Non-pigmented ciliary epithelial cell (primary cell): ENCODE results near the gene TRIM61.
"Not testable (repeated sequence)": the region's sequence is repeated elsewhere in the genome, so short reads cannot be mapped to it uniquely, and the experiment has no call there.

Experiments
- DNase-seq: peaks from one replicate; pipeline ENCODE4 v3.0.0-alpha.2; 2010; ENCODE audit warnings: low read depth

TRIM61 gene

GRCh38 chr4:164977243-164978164, at the start of gene TRIM61:
TRIM61 (minus strand) TSS chr4:164977657; CDS start chr4:164970002, 7,655 bp downstream.
- DNase-seq = no peak

GRCh38 chr4:165025782-165026181, 48.3 kb upstream of the TRIM61 start:
- DNase-seq = not testable (repeated sequence)

GRCh38 chr4:165019995-165020394, 42.5 kb upstream of the TRIM61 start:
- DNase-seq = not testable (repeated sequence)

- DNase-seq = no peak
Measured at GRCh38 chr4:165016971-165017370, 39.5 kb upstream of the TRIM61 start.

- no peak for DNase-seq
Measured at GRCh38 chr4:165013691-165014090, 36.2 kb upstream of the TRIM61 start.

DNA sequence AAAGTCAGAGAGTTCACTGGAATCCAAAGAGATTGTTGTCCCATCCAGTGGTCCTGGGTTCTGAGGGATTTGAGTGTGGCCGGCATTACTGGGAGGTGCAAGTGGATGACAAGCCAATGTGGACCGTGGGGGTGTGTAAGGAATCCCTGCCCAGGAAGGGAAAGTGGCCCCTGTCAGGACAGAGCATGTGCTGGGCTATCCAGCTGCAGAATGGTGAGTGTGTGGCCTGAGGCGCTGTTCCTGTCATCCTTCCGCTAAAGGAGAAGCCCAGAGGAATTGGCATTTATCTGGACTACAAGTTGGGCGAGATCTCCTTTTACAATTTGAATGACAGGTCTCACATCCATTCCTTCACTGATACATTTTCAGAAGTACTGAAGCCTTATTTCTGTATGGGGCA, 33.9 kb upstream of the TRIM61 start:
- DNase-seq = no peak

DNA sequence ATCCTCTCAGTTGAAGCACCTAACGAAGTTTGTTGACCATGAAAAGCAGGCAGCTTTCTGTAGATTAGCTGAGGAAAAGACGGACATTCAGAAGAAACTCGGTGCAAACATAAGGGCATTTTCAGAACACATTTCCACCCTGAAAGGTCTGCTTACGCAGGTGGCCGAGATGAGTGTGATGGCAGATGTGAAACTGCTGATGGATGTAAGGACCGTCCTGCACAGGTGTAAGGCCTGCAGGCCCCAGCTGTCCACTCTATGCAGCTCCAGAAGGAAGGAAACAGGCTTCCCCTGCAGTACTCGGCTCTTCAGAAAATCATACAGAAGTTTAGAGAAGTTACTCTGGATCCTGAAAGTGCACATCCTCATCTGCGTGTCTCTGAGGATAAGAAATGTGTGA, 33.5 kb upstream of the TRIM61 start:
- DNase-seq = no peak

DNA sequence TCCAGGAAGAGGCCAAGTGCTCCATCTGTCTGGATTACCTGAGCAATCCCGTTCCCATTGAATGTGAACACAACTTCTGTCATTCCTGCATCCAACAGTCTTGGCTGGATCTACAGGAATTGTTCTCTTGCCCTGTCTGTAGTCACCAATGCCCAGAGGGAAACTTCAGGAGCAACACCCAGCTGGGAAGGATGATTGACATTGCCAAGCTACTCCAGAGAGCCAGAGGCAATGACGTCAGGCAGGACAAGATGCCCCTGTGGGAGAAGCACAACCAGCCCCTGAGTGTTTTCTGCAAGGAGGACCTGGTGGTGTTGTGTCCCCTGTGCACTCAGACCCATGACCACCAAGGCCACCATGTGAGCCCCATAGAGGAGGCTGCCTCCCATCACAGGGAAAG, 33.0 kb upstream of the TRIM61 start:
- DNase-seq = no peak

DNA sequence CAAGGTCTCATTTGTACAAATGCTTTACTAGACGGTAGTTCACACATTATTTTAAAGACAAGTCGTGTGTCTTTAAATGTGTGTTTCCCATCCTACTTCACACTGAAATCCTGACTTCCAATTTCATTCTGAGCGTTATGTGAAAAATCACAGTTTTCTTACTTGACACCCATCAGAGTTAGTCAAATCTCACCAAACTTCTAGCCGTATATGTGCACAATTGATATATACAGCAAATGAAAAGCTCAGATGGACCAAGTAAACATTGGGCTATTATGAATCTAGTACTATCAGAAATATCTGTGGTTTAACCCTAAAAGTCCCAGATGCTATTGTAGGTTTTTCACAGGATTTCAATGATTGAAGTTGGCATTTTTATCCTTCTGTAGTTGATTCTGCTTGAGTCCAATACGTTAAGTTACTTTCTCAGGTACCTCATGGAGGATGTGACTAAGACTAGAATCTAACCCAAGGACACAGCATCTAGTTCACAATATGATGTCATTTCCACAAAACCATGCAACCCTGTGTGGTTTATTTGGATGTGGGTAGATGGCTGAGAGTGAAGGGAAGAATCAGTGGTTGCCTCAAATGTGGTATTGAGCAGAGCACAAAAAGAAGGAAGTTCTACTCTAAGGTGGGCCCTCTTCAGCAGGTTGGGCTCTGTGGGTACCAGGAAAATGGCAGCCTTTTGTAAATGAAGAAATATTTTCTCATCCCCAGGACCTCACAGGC, 32.2 kb upstream of the TRIM61 start:
- DNase-seq = no peak

GRCh38 chr4:165006886-165007285, 29.4 kb upstream of the TRIM61 start:
- DNase-seq = no peak

DNA sequence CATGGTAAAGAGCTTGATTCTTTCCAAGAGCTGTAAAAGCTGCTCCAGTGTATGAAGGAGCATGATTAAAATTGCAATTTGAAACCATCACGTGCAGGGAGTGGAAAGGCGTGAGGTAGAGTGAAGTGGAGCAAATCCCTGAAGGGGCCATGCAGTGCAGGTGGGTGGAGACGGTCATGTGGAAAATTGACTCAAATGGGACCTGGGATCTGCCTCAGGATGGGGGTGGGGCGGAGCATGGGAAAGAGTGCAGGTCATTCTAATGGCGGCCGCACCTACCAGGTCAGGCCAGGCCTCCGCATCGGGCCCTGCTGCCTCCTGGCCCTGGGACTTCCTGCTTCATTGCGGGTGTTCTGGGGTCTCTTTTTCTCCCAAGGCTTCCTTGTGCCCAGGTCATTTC, 29.0 kb upstream of the TRIM61 start:
- no peak for DNase-seq

DNA sequence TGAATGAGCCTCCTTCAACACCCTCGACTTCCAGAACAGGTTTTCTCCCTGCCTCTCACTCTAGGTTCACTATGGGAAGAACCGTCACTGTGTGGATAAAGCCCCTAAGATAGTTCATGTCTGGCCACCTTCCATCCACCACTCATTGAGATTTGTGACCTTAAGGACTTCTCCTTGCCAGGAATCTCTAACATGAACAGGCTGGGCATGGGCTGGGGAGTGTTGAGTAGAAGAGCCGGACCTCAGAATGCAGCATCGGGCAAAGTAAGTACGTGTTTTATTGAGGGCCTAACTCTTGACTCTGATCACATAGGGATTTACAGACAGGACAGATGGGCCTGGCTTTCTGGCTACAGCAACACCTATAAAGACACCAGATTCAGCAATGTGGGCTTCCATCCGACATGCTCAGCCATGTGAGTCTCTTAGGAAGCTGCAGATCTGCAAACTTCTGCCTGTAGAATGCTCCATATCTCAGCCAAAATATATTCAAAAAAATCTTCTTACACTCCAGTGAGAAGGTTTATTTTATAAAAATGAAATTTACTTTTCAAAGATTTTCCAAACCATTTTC, 28.0 kb upstream of the TRIM61 start:
- DNase-seq = no peak

GRCh38 chr4:165001957-165002356, 24.5 kb upstream of the TRIM61 start:
- DNase-seq = not testable (repeated sequence)

DNA sequence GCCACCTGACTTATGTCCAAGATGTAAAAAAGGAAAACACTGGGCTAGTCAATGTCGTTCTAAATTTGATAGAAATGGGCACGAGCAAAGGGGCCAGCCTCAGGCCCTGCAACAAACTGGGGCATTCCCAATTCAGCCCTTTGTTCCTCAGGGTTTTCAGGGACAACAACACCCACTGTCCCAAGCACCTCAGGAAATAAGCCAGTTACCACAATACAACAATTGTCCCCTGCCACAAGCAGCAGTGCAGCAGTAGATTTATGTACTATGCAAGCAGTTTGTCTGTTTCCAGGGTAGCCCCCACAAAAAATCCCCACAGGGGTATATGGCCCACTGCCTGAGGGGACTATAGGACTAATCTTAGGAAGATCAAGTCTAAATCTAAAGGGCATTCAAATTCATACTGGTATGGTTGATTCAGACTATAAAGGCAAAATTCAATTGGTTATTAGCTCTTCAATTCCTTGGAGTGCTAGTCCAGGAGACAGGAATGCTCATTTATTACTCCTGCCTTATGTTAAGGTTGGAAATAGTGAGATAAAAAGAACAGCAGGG, 21.1 kb upstream of the TRIM61 start:
- not testable (repeated sequence) for DNase-seq

DNA sequence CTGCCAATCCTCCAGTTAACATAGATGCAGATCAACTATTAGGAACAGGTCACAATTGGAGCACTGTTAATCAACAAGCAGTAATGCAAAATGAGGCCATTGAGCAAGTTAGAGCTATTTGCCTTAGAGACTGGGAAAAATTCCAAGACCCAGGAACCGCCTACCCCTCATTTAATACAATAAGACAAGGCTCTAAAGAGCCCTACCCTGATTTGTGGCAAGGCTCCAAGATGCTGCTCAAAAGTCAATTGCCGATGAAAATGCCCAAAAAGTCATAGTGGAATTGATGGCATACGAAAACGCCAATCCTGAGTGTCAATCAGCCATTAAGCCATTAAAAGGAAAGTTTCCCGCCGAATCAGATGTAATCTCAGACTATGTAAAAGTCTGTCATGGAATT, 20.5 kb upstream of the TRIM61 start:
- DNase-seq = no peak

- DNase-seq = no peak
Measured at GRCh38 chr4:164997324-164997723, 19.9 kb upstream of the TRIM61 start.

DNA sequence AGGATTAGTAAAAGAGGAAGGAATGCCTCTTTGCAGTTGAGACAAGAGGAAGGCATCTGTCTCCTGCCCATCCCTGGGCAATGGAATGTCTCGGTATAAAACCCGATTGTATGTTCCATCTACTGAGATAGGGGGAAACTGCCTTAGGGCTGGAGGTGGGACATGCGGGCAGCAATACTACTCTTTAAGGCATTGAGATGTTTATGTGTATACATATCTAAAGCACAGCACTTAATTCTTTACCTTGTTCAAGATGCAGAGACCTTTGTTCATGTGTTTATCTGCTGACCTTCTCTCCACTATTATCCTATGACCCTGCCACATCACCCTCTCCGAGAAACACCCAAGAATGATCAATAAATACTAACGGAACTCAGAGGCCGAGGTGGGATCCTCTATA, 18.7 kb upstream of the TRIM61 start:
- not testable (repeated sequence) for DNase-seq

DNA sequence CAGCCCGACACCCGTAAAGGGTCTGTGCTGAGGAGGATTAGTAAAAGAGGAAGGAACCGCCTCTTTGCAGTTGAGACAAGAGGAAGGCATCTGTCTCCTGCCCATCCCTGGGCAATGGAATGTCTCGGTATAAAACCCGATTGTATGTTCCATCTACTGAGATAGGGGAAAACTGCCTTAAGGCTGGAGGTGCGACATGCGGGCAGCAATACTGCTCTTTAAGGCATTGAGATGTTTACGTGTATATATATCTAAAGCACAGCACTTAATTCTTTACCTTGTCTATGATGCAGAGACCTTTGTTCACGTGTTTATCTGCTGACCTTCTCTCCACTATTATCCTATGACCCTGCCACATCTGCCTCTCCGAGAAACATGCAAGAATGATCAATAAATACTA, 13.3 kb upstream of the TRIM61 start:
- not testable (repeated sequence) for DNase-seq

DNA sequence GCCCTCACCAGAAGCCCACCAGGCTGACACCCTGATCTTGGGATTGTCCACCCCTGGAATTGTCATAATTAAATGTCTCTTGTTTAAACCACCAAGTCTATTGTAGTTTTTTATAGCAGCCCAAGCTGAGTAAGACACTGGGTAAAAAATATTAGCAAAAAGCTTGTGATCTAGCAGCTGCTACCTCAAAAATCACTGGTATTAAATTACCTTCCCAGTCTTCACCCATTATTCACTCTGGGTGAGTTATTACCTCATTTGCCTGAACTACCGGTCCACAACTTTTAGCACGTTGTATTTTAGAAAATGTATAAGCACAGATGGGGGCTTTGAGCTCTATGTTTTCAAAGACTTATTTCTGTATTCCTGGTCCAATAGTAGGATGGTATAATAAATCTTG, 12.0 kb upstream of the TRIM61 start:
- DNase-seq = no peak

- not testable (repeated sequence) for DNase-seq
Measured at GRCh38 chr4:164971929-164972328, 5.5 kb downstream of the TRIM61 start.

- DNase-seq = no peak
Measured at GRCh38 chr4:164959896-164960295, 17.6 kb downstream of the TRIM61 start.

DNA sequence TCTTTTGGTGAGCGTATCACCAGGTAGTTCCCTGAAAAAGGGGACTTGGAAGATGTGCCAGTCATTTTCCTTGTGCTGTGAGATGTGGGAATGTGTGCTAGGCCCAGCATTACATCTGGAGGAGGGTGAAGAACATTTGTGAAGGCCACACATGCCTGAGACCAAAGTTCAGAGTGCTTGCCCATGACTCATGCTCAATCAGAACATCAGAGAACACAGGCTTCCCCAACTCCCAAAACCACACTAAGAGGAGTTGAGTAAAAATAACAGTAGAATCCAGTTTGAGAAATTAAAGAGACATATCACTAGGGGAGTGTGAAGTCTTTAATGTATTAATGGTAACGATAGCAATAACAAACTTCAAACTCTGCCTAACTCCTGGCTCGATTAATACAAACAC, 18.0 kb downstream of the TRIM61 start:
- DNase-seq = not testable (repeated sequence)
